KBM-7 (cell line): ENCODE data around the gene TKTL1.

ENCODE experiments used
- DNase-seq: peaks from one replicate; pipeline ENCODE4 v3.0.0-alpha.2; 2015
- in situ Hi-C: fragments of 300-500 bp; cut with MboI; formaldehyde crosslinking; loops from 2 replicates; pipeline ENCODE4 v1.14.3; 2020; ENCODE audit warnings: low sequenced_read_pairs, low pct_unique_long_range_greater_than_20kb, mixed read lengths

Gene TKTL1

GRCh38 chrX:154355776-154356140 lies 60.2 kb downstream of the TKTL1 start:
- in situ Hi-C loops = no loop called here
- DNase-seq = no peak

GRCh38 chrX:154356596-154356995 lies 61.0 kb downstream of the TKTL1 start:
- in situ Hi-C loops = no loop called here
- no peak for DNase-seq

GRCh38 chrX:154357205-154357604 lies 61.6 kb downstream of the TKTL1 start:
- in situ Hi-C loops = no loop called here
- DNase-seq = no peak

- in situ Hi-C loops = no loop called here
- no peak for DNase-seq
Measured at GRCh38 chrX:154358011-154358410, 62.4 kb downstream of the TKTL1 start.

GRCh38 chrX:154358829-154359228 lies 63.2 kb downstream of the TKTL1 start:
- in situ Hi-C loops = no loop called here
- no peak for DNase-seq

- DNase-seq = no peak
- in situ Hi-C loops = no loop called here
Measured at GRCh38 chrX:154359362-154360154, 64.0 kb downstream of the TKTL1 start.

GRCh38 chrX:154360155-154360713 lies 64.6 kb downstream of the TKTL1 start:
- in situ Hi-C loops = no loop called here
- DNase-seq = no peak

- no peak for DNase-seq
- in situ Hi-C loops = no loop called here
Measured at GRCh38 chrX:154362085-154362742, 66.6 kb downstream of the TKTL1 start.

- DNase-seq = no peak
- in situ Hi-C loops = no loop called here
Measured at GRCh38 chrX:154363706-154364439, 68.3 kb downstream of the TKTL1 start.

- in situ Hi-C loops = no loop called here
Measured at GRCh38 chrX:154365052-154365600, 69.5 kb downstream of the TKTL1 start.

GRCh38 chrX:154365997-154366665 lies 70.5 kb downstream of the TKTL1 start:
- in situ Hi-C loops = no loop called here

More at GRCh38 chrX:154365052-154365600, 69.5 kb downstream of the TKTL1 start:
- no peak for DNase-seq

GRCh38 chrX:154366666-154367055 lies 71.1 kb downstream of the TKTL1 start:
- DNase-seq = no peak
- in situ Hi-C loops = no loop called here

More at GRCh38 chrX:154365997-154366665, 70.5 kb downstream of the TKTL1 start:
- DNase-seq = no peak

GRCh38 chrX:154367474-154368308 lies 72.1 kb downstream of the TKTL1 start:
- in situ Hi-C loops = no loop called here
- no peak for DNase-seq

GRCh38 chrX:154368630-154369448 lies 73.2 kb downstream of the TKTL1 start:
- in situ Hi-C loops = no loop called here

GRCh38 chrX:154369449-154370299 lies 74.1 kb downstream of the TKTL1 start:
- DNase-seq = peak; percentile 58
- in situ Hi-C loops = no loop called here

More at GRCh38 chrX:154368630-154369448, 73.2 kb downstream of the TKTL1 start:
- peak; percentile 83 for DNase-seq

GRCh38 chrX:154370300-154371016 lies 74.9 kb downstream of the TKTL1 start:
- in situ Hi-C loops = no loop called here
- no peak for DNase-seq
